Panc1 (cell line): ENCODE measurements around the gene CISD3.

ENCODE experiments used
- POLR2AphosphoS5 ChIP-seq: IDR thresholded peaks from 2 replicates; pipeline ENCODE4 v1.6.1; 2012; ENCODE audit warnings: mild to moderate bottlenecking, low read depth, low read length, moderate library complexity
- REST ChIP-seq, 2 experiments: IDR thresholded peaks; 2 replicates each; pipeline ENCODE4 v1.6.1; 2011 to 2012; ENCODE audit warnings: low read depth in 2 of 2, control low read depth in 1 of 2, low read length in 1 of 2, mild to moderate bottlenecking in 1 of 2, moderate library complexity in 1 of 2; ENCODE audit not compliant: insufficient read depth in 1 of 2
- TF ChIP-seq, protein P1 (sequence below): fragments of 450-650 bp; IDR thresholded peaks from 2 replicates; pipeline ENCODE4 v1.5.1; 2017; ENCODE audit warnings: mild to moderate bottlenecking

- TF ChIP-seq POLR2AphosphoS5: no peak
- TF ChIP-seq, protein P1, sequence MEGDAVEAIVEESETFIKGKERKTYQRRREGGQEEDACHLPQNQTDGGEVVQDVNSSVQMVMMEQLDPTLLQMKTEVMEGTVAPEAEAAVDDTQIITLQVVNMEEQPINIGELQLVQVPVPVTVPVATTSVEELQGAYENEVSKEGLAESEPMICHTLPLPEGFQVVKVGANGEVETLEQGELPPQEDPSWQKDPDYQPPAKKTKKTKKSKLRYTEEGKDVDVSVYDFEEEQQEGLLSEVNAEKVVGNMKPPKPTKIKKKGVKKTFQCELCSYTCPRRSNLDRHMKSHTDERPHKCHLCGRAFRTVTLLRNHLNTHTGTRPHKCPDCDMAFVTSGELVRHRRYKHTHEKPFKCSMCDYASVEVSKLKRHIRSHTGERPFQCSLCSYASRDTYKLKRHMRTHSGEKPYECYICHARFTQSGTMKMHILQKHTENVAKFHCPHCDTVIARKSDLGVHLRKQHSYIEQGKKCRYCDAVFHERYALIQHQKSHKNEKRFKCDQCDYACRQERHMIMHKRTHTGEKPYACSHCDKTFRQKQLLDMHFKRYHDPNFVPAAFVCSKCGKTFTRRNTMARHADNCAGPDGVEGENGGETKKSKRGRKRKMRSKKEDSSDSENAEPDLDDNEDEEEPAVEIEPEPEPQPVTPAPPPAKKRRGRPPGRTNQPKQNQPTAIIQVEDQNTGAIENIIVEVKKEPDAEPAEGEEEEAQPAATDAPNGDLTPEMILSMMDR: no peak
- no peak for TF ChIP-seq REST (IDR thresholded peaks at IDR 0.05; ENCODE audit: insufficient read depth in 1 of 2, low read depth in 2 of 2, low read length in 1 of 2)
These were observed 53.1 kb downstream of the CISD3 start for GRCh38 chr17:38783227-38783626.
